WTC11 (cell line): ENCODE data around the gene ME2. TPM values are rescaled to one million over a fixed set of nuclear protein-coding genes. Genes with fewer than 3 reads are reported as not detected.

ENCODE experiments used
- ATAC-seq: fragments of 200-7000 bp; cut with Tn5 transposase; 2 replicates; pipeline ENCODE4 v1.10.0; 2021; ENCODE audit warnings: mild to moderate bottlenecking, moderate library complexity
- CTCF ChIA-PET: fragments of 300-600 bp; sonication (Branson Sonifier 250); formaldehyde crosslinking; loops from one replicate; lab custom pipeline; 2021; ENCODE audit warnings: antibody characterized with exemption; lab: Charles Lee
- POLR2A ChIA-PET: fragments of 350-600 bp; sonication (Branson Sonifier 250); formaldehyde crosslinking; loops from one replicate; lab custom pipeline; 2021; ENCODE audit warnings: antibody characterized with exemption; lab: Charles Lee
- DNase-seq: peaks from one replicate; pipeline ENCODE4 v3.0.0; 2021; ENCODE audit warnings: low spot score
- H3K27ac Mint-ChIP-seq: 2 replicates; pipeline ENCODE4 v1.8.0; 2021; ENCODE audit warnings: mixed read lengths
- H3K27me3 Mint-ChIP-seq: 2 replicates; pipeline ENCODE4 v1.8.0; 2021; ENCODE audit warnings: low read depth, mild to moderate bottlenecking, moderate library complexity, mixed read lengths
- H3K36me3 Mint-ChIP-seq: 2 replicates; pipeline ENCODE4 v1.8.0; 2021; ENCODE audit warnings: mixed read lengths
- H3K4me1 Mint-ChIP-seq: 2 replicates; pipeline ENCODE4 v1.8.0; 2022; ENCODE audit warnings: mixed read lengths
- H3K4me3 Mint-ChIP-seq: 2 replicates; pipeline ENCODE4 v1.8.0; 2021; ENCODE audit warnings: mild to moderate bottlenecking, moderate library complexity, mixed read lengths
- H3K9me3 Mint-ChIP-seq: 2 replicates; pipeline ENCODE4 v1.8.0; 2021; ENCODE audit warnings: mixed read lengths
- ATF2 ChIP-seq: sonication (generic); formaldehyde crosslinking; IDR thresholded peaks from 2 replicates; pipeline ENCODE4 v1.8.1; 2022; ENCODE audit warnings: low read depth, missing genetic modification reagents, borderline replicate concordance
- ATF3 ChIP-seq: sonication (generic); formaldehyde crosslinking; conservative IDR thresholded peaks from 2 replicates; pipeline ENCODE4 v1.8.1; 2022; ENCODE audit warnings: mild to moderate bottlenecking, missing genetic modification reagents
- GRHL2 ChIP-seq: fragments of 250-450 bp; sonication (Bioruptor Pico); IDR thresholded peaks from 2 replicates; pipeline ENCODE4 v1.8.0; 2022; ENCODE audit warnings: mild to moderate bottlenecking, moderate library complexity; ENCODE audit not compliant: insufficient replicate concordance, severe bottlenecking
- OVOL2 ChIP-seq: fragments of 250-450 bp; sonication (Bioruptor Pico); IDR thresholded peaks from 2 replicates; pipeline ENCODE4 v1.9.0; 2021; ENCODE audit warnings: mild to moderate bottlenecking, borderline replicate concordance
- PRDM15 ChIP-seq: sonication (generic); formaldehyde crosslinking; IDR thresholded peaks from 2 replicates; pipeline ENCODE4 v1.8.0; 2022; ENCODE audit warnings: missing genetic modification reagents
- PREB ChIP-seq: sonication (generic); formaldehyde crosslinking; IDR thresholded peaks from 2 replicates; pipeline ENCODE4 v1.8.1; 2022; ENCODE audit warnings: mild to moderate bottlenecking, missing genetic modification reagents, moderate library complexity, borderline replicate concordance
- SMAD4 ChIP-seq: sonication (generic); formaldehyde crosslinking; IDR thresholded peaks from 2 replicates; pipeline ENCODE4 v1.8.0; 2022; ENCODE audit warnings: mild to moderate bottlenecking, missing genetic modification reagents
- SOX15 ChIP-seq: fragments of 250-450 bp; sonication (Bioruptor Pico); IDR thresholded peaks from 2 replicates; pipeline ENCODE4 v1.9.0; 2021; ENCODE audit warnings: mild to moderate bottlenecking
- ZNF121 ChIP-seq: sonication (generic); formaldehyde crosslinking; IDR thresholded peaks from 2 replicates; pipeline ENCODE4 v1.8.0; 2023; ENCODE audit warnings: missing genetic modification reagents
- ZNF263 ChIP-seq: sonication (generic); formaldehyde crosslinking; IDR thresholded peaks from 2 replicates; pipeline ENCODE4 v1.8.1; 2022; ENCODE audit warnings: low read depth, mild to moderate bottlenecking, moderate library complexity, missing genetic modification reagents
- ZNF281 ChIP-seq: sonication (generic); formaldehyde crosslinking; IDR thresholded peaks from 2 replicates; pipeline ENCODE4 v1.8.0; 2023; ENCODE audit warnings: mild to moderate bottlenecking, missing genetic modification reagents
- ZNF416 ChIP-seq: fragments of 250-450 bp; sonication (Bioruptor Pico); IDR thresholded peaks from 2 replicates; pipeline ENCODE4 v1.9.0; 2021; ENCODE audit warnings: mild to moderate bottlenecking, inconsistent platforms
- ZNF423 ChIP-seq: fragments of 250-450 bp; sonication (Bioruptor Pico); IDR thresholded peaks from 2 replicates; pipeline ENCODE4 v2.1.2; 2022; ENCODE audit warnings: mild to moderate bottlenecking, moderate library complexity
- ZNF425 ChIP-seq: fragments of 250-450 bp; sonication (Bioruptor Pico); conservative IDR thresholded peaks from 2 replicates; pipeline ENCODE4 v1.9.0; 2021; ENCODE audit warnings: mild to moderate bottlenecking
- total RNA-seq: library from RNA; stranded (reverse); gene quantifications from 3 replicates; pipeline ENCODE4 v1.2.3, GENCODE V29; 2021

The ME2 gene
- total RNA-seq, 1 experiment from 2014 or later: 57.0 TPM

GRCh38 chr18:50955253-50955652 lies 76.3 kb downstream of the ME2 start:
- Mint-ChIP-seq H3K36me3 (no peaks in the 10 kb centered on the region), H3K27me3 (no peaks in the 10 kb centered on the region), H3K4me1 (peaks cover 7% of the 10 kb centered on the region), H3K4me3 (no peak overlapping the region), H3K27ac (no peak overlapping the region), H3K9me3 (no peaks in the 10 kb centered on the region)
- POLR2A ChIA-PET: no interaction called here
- DNase-seq (no peak), ATAC-seq (peak; percentile 90)
- no peak for TF ChIP-seq ATF2 (CRISPR knock-in tag)
- CTCF ChIA-PET: interaction anchor here (2.0 kb wide), 1 partner anchor 12 kb away, joined by 8 read pairs; the partner anchor contains the start of gene ELAC1

- POLR2A ChIA-PET: no interaction called here
- Mint-ChIP-seq H3K36me3 (peaks cover 6% of the 10 kb centered on the region), H3K9me3 (peaks cover 5% of the 10 kb centered on the region), H3K27ac (no peak overlapping the region), H3K4me3 (no peak overlapping the region), H3K4me1 (peaks cover 7% of the 10 kb centered on the region), H3K27me3 (no peaks in the 10 kb centered on the region)
- CTCF ChIA-PET: interaction anchor here (2.0 kb wide), 1 partner anchor 12 kb away, joined by 8 read pairs; the partner anchor contains the start of gene ELAC1
- ATAC-seq (no peak), DNase-seq (no peak)
- no peak for TF ChIP-seq ZNF423
- no peak for TF ChIP-seq ATF3 (CRISPR knock-in tag)
- TF ChIP-seq SMAD4 (CRISPR knock-in tag): no peak
- TF ChIP-seq ZNF121: no peak
- TF ChIP-seq ZNF263 (CRISPR knock-in tag): no peak
- TF ChIP-seq PREB (CRISPR knock-in tag): no peak
- no peak for TF ChIP-seq PRDM15 (CRISPR knock-in tag)
- TF ChIP-seq ZNF425 (CRISPR knock-in tag): no peak
- TF ChIP-seq ZNF416: no peak
- no peak for TF ChIP-seq ZNF281 (CRISPR knock-in tag)
- no peak for TF ChIP-seq OVOL2 (CRISPR knock-in tag)
- TF ChIP-seq GRHL2 (CRISPR knock-in tag): no peak
- TF ChIP-seq SOX15: no peak
Observed at GRCh38 chr18:50956116-50956515, 77.2 kb downstream of the ME2 start.
